IPS DF 6.9 (cell line): ENCODE results near the gene SF3B1.
"Not testable (repeated sequence)": the region's sequence is repeated elsewhere in the genome, so short reads cannot be mapped to it uniquely, and the experiment has no call there.

Experiments used
- DNase-seq: peaks from one replicate; pipeline ENCODE4 v3.0.0-alpha.2; 2013; ENCODE audit warnings: low read depth, low spot score
- H3K27ac ChIP-seq: one replicate; pipeline ENCODE4 v1.5.1; 2013; ENCODE audit warnings: low read length, control low read depth
- H3K27me3 ChIP-seq: 2 replicates; pipeline ENCODE4 v1.6.1; 2013; ENCODE audit warnings: mild to moderate bottlenecking, low read length; ENCODE audit not compliant: control insufficient read depth, insufficient read depth
- H3K36me3 ChIP-seq: 2 replicates; pipeline ENCODE4 v1.6.1; 2013; ENCODE audit warnings: low read length; ENCODE audit not compliant: control insufficient read depth, insufficient read depth
- H3K4me1 ChIP-seq: 2 replicates; pipeline ENCODE4 v1.6.1; 2013; ENCODE audit warnings: low read length; ENCODE audit not compliant: control insufficient read depth, insufficient read depth
- H3K4me3 ChIP-seq: 2 replicates; pipeline ENCODE4 v1.5.1; 2013; ENCODE audit warnings: mild to moderate bottlenecking, low read length
- H3K9me3 ChIP-seq: 2 replicates; pipeline ENCODE4 v1.6.1; 2013; ENCODE audit warnings: low read length, inconsistent platforms; ENCODE audit not compliant: control insufficient read depth, insufficient read depth
- WGBS: extraction: QIAGEN DNeasy Blood & Tissue Kit; methylation state at CpG from one replicate; pipeline ENCODE4 v1.1.7; 2013; ENCODE audit warnings: mixed read lengths, missing lambda C conversion rate; ENCODE audit not compliant: insufficient read length, insufficient coverage; 5-methylcytosine and 5-hydroxymethylcytosine counted together

Gene SF3B1

DNA sequence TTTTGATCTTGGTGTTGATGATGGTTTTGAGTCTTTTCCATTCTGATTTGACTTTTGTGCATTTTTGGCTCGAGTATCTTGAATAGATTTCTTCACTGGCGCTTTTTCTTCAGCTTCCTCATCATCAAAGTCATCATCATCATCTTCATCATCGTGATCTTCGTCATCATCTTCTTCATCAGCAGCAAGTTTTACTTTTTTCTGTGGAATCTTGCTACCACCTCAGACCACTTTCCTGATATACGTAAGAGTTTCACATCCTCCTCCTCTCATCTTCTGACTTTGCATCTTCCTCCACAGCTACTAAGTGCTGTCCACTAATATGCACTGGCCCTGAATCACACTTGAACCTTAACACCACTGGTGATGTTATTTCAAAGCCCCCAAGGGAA, 54.9 kb downstream of the SF3B1 start:
- not testable (repeated sequence) for DNase-seq, H3K9me3 ChIP-seq, H3K4me3 ChIP-seq, H3K27me3 ChIP-seq, H3K27ac ChIP-seq, H3K36me3 ChIP-seq, H3K4me1 ChIP-seq
- no CpG with 5 or more reads among the region's 5 CpGs for WGBS

DNA sequence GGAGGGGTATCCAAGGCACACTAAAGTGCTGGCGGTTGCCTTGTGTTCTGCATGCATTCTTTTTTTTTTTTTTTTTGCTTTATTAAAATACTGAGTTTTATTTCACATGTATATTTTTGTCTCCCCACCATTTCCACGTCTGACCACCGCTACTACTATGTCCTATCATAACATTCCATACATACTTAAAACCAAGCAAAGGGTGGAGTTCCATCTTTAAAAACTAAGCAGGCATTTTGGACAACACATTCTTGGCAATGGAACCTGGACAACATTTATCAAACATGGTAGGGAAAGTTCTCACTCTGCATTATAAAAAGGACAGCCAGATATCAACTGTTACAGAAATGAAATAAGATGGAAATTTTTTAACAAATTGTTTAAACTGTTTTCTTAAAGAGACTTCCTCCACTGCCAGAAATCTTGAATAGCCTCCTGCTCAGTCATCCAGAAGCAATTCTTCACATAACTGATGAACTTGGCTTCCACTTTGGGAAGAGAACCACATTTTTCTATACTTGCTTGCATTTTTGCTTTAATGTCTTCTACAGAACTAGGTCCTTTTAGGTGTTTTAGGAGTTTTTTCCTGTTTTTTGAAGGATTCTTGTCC, 55.4 kb downstream of the SF3B1 start:
- not testable (repeated sequence) for H3K36me3 ChIP-seq, H3K4me1 ChIP-seq, H3K27me3 ChIP-seq, H3K9me3 ChIP-seq, H3K27ac ChIP-seq, H3K4me3 ChIP-seq, DNase-seq
- no CpG with 5 or more reads among the region's 3 CpGs for WGBS

DNA sequence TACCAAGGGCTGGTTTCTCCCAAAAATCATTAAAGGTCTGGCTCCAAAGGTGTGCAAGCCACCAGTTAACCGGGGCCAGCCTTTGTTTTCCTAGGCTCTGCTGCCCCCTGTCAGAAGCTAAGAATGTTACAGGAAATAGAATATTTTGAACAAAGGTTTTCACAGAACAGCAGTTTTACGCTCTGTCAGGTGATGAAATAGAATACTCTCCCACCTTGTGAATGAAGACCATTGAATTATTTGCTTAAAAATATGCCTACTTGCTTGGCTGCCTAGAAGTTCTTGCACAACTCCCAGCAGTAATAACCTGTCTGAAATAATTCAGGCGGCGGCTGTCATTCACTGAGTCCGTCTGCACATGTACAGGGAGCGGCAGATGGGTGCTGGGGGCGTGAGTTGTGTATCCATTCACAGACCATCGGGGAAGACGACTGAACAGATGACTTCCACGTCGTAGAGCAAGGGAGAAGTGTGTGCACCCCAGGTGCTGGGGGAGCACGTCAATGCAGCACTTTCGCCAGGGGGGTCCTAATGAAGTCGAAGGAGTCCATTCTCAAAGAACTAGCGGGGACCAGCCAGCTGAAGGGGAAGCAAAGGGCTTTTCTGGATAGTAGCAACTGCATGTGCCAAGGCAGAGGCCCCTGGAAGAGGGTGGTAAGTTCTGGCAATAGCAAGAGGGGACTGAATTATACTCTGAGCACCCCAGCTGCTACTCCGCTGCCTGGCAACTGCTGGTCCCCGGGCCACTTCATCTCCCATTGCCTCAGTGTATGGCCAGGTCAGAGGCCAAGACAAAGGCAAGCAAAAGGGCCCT, 56.1 kb downstream of the SF3B1 start:
- WGBS = no CpG with 5 or more reads among the region's 17 CpGs

DNA sequence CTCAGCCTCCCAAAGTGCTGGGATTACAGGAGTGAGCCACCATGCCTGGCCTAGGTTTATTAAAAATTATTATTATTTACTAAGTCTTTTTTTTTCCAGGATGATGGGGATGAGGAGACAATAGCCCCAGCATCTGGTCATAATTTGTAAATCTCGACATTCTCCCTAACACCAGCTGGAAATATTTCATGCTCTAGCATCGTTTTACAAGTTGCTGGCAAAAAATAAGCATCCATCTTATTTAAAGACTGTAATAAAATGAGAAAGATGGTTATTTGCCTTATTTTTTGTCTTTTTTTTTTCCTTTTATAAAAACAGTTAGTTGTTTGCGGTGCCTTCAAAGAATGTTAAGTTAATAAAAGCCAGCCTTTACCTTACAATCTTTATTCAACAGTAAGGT, 56.7 kb downstream of the SF3B1 start:
- WGBS = no CpG with 5 or more reads among the region's 3 CpGs
- Histone ChIP-seq H3K36me3 (no peaks in the 10 kb centered on the region), H3K27ac (no peak overlapping the region), H3K9me3 (no peaks in the 10 kb centered on the region), H3K27me3 (no peaks in the 10 kb centered on the region), H3K4me3 (no peak overlapping the region), H3K4me1 (no peaks in the 10 kb centered on the region)
- DNase-seq = no peak

More for the DNA sequence above, 56.1 kb downstream of the SF3B1 start:
- DNase-seq = peak; percentile 39
- no peaks in the 10 kb centered on the region for H3K36me3 ChIP-seq
- H3K4me1 ChIP-seq = no peaks in the 10 kb centered on the region
- no peak overlapping the region for H3K4me3 ChIP-seq
- no peaks in the 10 kb centered on the region for H3K9me3 ChIP-seq
- no peaks in the 10 kb centered on the region for H3K27me3 ChIP-seq
- no peak overlapping the region for H3K27ac ChIP-seq

DNA sequence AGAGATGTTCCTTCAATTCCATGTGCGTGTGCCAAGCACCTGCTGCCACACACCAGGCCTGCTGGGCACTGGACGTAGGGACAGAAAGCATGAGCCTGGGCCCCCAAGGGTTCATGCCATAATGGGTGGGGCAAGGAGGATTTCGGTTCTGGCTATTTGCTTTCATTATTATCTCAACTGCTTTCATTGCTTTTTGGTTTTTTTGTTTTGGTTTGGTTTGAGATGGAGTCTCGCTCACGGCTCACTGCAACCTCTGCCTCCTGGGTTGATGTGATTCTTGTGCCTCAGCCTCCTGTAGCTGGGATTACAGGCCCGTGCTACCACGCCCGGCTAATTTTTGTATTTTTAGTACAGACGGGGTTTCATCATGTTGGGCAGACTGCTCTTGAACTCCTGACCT, 57.2 kb downstream of the SF3B1 start:
- H3K27me3 ChIP-seq = no peaks in the 10 kb centered on the region
- no peak overlapping the region for H3K4me3 ChIP-seq
- no peak for DNase-seq
- no peak overlapping the region for H3K27ac ChIP-seq
- no CpG with 5 or more reads among the region's 9 CpGs for WGBS
- no peaks in the 10 kb centered on the region for H3K4me1 ChIP-seq
- H3K36me3 ChIP-seq = no peaks in the 10 kb centered on the region
- H3K9me3 ChIP-seq = no peaks in the 10 kb centered on the region

DNA sequence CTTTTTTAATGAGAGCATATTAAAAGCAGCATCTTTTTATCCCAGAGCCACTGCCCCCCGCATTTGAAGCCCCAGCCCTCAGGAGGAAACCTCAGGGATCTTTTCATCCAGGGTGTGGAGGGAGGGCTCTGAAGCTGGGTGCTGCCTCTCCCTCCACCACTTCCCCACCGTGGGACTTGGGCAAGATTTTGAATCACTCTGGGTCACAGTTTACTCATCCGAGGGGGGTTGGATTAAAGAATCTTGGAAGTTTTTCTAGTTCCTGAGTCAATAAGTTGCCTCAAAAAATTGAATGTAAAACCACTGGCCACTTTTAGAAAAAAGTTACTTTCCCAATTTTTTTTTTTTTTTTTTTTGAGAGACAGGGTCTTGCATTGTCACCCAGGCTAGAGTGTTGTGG, 62.2 kb downstream of the SF3B1 start:
- H3K4me1 ChIP-seq = no peaks in the 10 kb centered on the region
- WGBS = no CpG with 5 or more reads among the region's 3 CpGs

DNA sequence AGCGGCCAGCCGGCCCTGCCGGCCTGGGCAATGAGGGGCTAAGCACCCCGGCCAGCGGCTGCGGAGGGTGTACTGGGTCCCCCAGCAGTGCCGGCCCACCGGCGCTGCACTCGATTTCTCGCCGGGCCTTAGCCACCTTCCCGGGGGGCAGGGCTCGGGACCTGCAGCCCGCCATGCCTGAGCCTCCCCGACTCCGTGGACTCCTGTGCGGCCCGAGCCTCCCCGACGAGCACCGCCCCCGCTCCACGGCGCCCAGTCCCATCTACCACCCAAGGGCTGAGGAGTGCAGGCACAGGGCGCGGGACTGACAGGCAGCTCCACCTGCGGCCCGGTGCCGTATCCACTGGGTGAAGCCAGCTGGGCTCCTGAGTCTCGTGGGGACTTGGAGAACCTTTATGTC, 64.2 kb downstream of the SF3B1 start:
- H3K9me3 ChIP-seq, H3K4me1 ChIP-seq, H3K36me3 ChIP-seq, H3K4me3 ChIP-seq, H3K27ac ChIP-seq, H3K27me3 ChIP-seq, DNase-seq: not testable (repeated sequence)
- WGBS = no CpG with 5 or more reads among the region's 31 CpGs

More for the DNA sequence above, 62.2 kb downstream of the SF3B1 start:
- H3K9me3 ChIP-seq = no peaks in the 10 kb centered on the region
- H3K36me3 ChIP-seq = no peaks in the 10 kb centered on the region
- no peaks in the 10 kb centered on the region for H3K27me3 ChIP-seq
- DNase-seq = no peak
- H3K27ac ChIP-seq = no peak overlapping the region
- no peak overlapping the region for H3K4me3 ChIP-seq

DNA sequence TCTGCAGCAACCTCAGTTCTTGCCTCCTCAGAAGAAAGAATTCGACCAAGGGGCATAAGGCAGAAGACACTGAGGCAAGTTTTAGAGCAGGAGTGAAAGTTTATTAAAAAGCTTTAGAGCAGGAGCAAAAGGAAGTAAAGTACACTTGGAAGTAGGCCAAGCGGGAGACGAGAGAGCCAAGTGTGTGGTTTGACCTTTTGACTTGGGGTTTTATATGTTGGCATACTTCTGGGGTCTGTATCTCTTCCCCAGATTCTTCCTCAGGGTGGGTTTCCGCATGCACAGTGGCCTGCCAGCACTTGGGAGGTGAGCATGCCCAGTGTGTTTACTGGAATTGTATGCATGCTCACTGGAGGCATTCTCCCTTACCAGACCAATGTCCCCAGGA, 64.9 kb downstream of the SF3B1 start:
- Histone ChIP-seq H3K4me1 (no peaks in the 10 kb centered on the region), H3K27me3 (no peaks in the 10 kb centered on the region), H3K4me3 (no peak overlapping the region), H3K27ac (no peak overlapping the region), H3K9me3 (no peaks in the 10 kb centered on the region), H3K36me3 (no peaks in the 10 kb centered on the region)
- no CpG with 5 or more reads among the region's 4 CpGs for WGBS
- DNase-seq = no peak

DNA sequence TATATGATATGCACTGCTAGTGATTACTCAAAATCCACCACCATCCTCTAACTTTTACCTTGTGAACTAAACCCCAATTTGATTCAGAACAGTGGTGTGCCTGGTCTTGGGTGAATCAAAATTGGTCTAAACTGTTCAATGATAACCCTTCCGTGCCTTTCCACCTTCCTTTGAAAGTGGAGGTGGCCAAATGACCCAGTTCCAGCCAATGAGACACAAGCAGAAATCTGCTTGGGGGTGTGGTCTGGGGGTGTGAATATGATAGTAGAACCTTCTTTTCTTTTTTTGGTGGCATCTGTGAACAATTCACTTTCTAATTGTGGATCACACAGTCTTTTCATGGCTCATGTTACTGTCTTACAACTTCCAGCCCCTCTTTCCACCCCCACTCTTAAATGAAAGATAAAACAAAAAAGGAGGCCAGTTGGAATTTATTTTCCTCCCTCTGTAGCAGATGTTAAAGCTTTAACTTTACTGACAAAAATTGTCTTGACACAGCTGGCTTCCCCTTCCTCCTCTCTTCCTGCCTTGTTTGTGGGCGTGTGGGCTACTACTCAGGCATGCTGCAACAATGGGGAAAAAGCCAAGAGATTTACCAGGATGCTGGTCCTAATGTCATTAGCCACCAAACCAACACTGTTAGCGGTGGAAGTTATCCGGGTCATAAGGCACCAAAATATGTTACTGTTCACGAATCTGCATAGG, 65.4 kb downstream of the SF3B1 start:
- no peaks in the 10 kb centered on the region for H3K9me3 ChIP-seq
- no CpG with 5 or more reads among the region's 5 CpGs for WGBS
- no peaks in the 10 kb centered on the region for H3K27me3 ChIP-seq
- H3K4me1 ChIP-seq = no peaks in the 10 kb centered on the region
- no peak overlapping the region for H3K27ac ChIP-seq
- no peaks in the 10 kb centered on the region for H3K36me3 ChIP-seq
- no peak overlapping the region for H3K4me3 ChIP-seq
- DNase-seq = no peak

DNA sequence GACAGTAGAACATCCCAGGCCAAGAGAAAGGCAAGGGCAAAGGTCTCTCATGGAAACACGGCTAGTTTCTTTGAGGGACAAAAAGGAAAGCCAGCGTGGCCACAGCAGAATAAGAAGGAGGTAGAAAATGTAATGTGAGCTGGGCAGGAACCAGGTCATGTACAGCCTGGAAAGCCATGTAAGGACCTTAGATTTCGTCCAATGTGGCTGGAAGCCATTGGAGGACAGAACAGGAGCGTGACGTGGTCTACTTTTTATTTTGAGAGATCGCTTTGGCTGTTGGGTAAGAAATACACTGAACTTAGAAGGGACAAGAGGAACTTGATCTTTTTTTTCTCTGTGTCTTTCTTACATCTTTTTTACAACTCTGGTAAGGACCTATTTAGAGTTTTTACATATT, 66.4 kb downstream of the SF3B1 start:
- DNase-seq = no peak
- H3K4me1 ChIP-seq = no peaks in the 10 kb centered on the region
- H3K36me3 ChIP-seq = no peaks in the 10 kb centered on the region
- no peak overlapping the region for H3K27ac ChIP-seq
- H3K4me3 ChIP-seq = no peak overlapping the region
- no CpG with 5 or more reads among the region's 6 CpGs for WGBS
- H3K27me3 ChIP-seq = no peaks in the 10 kb centered on the region
- H3K9me3 ChIP-seq = no peaks in the 10 kb centered on the region
